Naive thymus-derived CD8-positive, alpha-beta T cell (primary cell): ENCODE measurements around the gene MCRIP1. TPM values are rescaled to one million over a fixed set of nuclear protein-coding genes. Genes with fewer than 3 reads are reported as not detected.
A peak's percentile ranks its signal among the peaks of the same experiment; 100 is the strongest.

Experiments used
- ATAC-seq, 2 donors: fragments of 150-1000 bp; cut with Tn5 transposase in 1 of 2; sonication (Bioruptor Pico), chemical (Tn5 transposase) in 1 of 2; 1 replicate in 1 of 2; 2 replicates in 1 of 2; pipeline ENCODE4 v1.10.0; 2021; ENCODE audit warnings: mild to moderate bottlenecking in 2 of 2, moderate library complexity in 2 of 2
- POLR2A ChIA-PET: fragments of 350-600 bp; sonication (Branson Sonifier 250); formaldehyde crosslinking; loops from one replicate; lab custom pipeline; 2021; ENCODE audit warnings: antibody characterized with exemption; lab: Charles Lee
- DNase-seq, 10 donors: peaks; one replicate each; pipeline versions ENCODE4 v3.0.0 to v3.0.0-alpha.2; 2020 to 2022
- H3K27ac Mint-ChIP-seq, 10 donors: one replicate each; pipeline ENCODE4 v1.8.0; 2020 to 2022; ENCODE audit warnings: mild to moderate bottlenecking in 10 of 10, mixed read lengths in 10 of 10, moderate library complexity in 4 of 10, inconsistent platforms in 1 of 10
- H3K27me3 Mint-ChIP-seq, 5 donors: one replicate each; pipeline ENCODE4 v1.8.0; 2021 to 2022; ENCODE audit warnings: mixed read lengths in 5 of 5
- H3K36me3 Mint-ChIP-seq, 3 donors: one replicate each; pipeline ENCODE4 v1.8.0; 2020 to 2022; ENCODE audit warnings: mixed read lengths in 3 of 3, mild to moderate bottlenecking in 2 of 3, inconsistent platforms in 1 of 3
- H3K4me1 Mint-ChIP-seq, 4 donors: one replicate each; pipeline ENCODE4 v1.8.0; 2021 to 2022; ENCODE audit warnings: mixed read lengths in 4 of 4
- H3K4me3 Mint-ChIP-seq, 10 donors: one replicate each; pipeline ENCODE4 v1.8.0; 2020 to 2022; ENCODE audit warnings: mild to moderate bottlenecking in 10 of 10, mixed read lengths in 10 of 10, moderate library complexity in 6 of 10, inconsistent platforms in 1 of 10
- H3K9me3 Mint-ChIP-seq, 9 donors: one replicate each; pipeline ENCODE4 v1.8.0; 2020 to 2022; ENCODE audit warnings: mixed read lengths in 9 of 9, mild to moderate bottlenecking in 3 of 9, inconsistent platforms in 1 of 9, moderate library complexity in 1 of 9
- polyA plus RNA-seq, 3 donors: library from polyadenylated mRNA; unstranded; fragments of 300-500 nt; fragmentation: Illumina TruSeq; gene quantifications; one replicate each; pipeline ENCODE4 v1.2.3, GENCODE V29; 2021
- total RNA-seq, 8 experiments: library from RNA in 2 of 8; stranded (reverse) in 2 of 8; gene quantifications; one replicate each; pipeline ENCODE4 v1.2.3 and lab custom pipeline; 2021 to 2026

The MCRIP1 gene
- total and polyA plus RNA-seq, 5 experiments from 2014 or later, result 49.5 to 61.8 (median 58.4) TPM

DNA sequence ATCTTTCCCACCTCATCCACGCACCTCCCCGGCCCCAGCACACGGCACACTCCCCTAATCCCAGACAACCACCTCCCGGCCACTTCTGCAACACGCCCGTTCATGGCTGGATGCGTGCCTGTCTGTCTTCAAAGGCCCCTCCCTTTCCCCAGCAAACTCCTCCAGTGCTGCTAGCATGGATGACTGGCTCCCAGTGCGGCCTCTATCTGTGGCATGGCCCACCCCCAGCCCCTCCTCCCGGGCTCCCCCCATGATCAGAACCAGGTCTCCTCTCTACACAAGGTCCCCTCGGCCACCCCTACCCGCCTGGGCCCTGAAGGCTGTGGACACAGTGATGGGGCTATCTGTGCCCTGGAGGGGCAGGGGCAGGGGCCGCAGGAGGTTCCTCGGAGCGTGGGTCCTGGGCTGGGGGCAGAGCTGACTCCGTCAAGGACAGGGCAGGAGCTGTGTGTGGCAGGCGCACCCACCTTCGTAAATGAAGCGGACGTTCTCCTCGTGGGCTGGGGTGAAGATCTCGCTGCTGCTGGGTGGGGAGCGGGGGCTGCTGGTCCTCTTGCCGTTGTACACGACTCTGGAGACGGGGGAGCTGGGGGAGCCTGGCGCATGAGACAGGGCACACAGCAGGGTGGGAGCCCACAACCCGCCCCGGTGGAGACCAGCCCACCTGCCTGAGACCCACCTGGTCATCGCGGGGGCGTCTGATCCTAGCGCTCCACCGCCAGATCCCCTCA, 9.1 kb downstream of the MCRIP1 start:
- H3K27me3 Mint-ChIP-seq, result no peaks in the 10 kb centered on the region
- POLR2A ChIA-PET, result interaction anchor here (2.4 kb wide), 1 partner anchor 9 kb away, joined by 5 read pairs; the partner anchor contains the start of gene MCRIP1
- no peak overlapping the region for H3K4me3 Mint-ChIP-seq
- no peaks in the 10 kb centered on the region for H3K9me3 Mint-ChIP-seq
- peak overlapping the region in 1 of 10 donors; percentile 56 for H3K27ac Mint-ChIP-seq
- H3K36me3 Mint-ChIP-seq, result peaks cover 0 to 10% (median 0%) of the 10 kb centered on the region in 3 donors
- no peak for ATAC-seq
- peaks cover 7 to 13% (median 9%) of the 10 kb centered on the region in 4 donors for H3K4me1 Mint-ChIP-seq
- no peak for DNase-seq

DNA sequence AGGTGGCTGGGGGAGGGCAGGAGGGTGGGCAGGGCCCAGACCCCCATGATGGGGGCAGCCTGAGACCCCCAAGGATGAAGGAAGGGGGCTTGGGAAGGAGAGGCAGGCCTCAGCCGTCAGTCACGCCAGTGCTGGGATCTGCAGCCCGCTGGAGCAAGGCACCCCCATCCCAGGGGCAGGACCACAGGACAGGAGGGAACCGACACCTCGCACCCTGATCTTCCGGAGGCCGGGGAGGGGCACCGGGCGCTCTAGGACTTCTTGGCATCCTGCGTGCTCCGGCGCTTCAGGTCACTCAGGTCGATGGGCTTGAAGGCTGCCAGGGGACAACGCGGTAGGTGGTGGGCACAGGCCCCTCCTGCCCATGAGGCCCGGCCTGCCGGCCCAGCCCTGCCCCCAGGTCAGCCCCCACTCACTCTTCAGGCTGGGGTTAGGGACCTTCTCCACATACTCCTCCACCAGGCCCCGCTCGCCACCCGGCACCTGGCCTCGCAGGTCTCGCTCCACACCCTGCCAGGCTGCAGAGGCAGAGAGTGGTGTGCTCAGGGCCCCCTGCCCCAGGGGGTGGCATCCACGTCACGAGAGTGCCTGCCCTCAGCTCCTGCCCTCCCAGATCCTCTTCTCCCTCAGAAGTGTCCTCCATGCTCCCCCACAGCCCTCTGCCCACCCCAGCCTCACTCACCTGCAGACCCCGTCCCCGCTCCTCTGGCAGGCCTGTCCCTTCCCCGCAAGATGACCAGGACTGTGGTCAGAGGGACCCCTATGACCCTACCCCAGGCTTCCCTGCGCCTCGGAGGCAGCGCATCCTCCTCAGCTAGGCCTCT, 9.9 kb downstream of the MCRIP1 start:
- peak overlapping the region in 1 of 10 donors; percentile 56 for H3K27ac Mint-ChIP-seq
- H3K36me3 Mint-ChIP-seq, result peaks cover 0 to 10% (median 0%) of the 10 kb centered on the region in 3 donors
- no peak overlapping the region for H3K4me3 Mint-ChIP-seq
- H3K27me3 Mint-ChIP-seq, result no peaks in the 10 kb centered on the region
- POLR2A ChIA-PET, result interaction anchor here (2.4 kb wide), 1 partner anchor 10 kb away, joined by 5 read pairs; the partner anchor contains the start of gene MCRIP1
- no peaks in the 10 kb centered on the region for H3K9me3 Mint-ChIP-seq
- H3K4me1 Mint-ChIP-seq, result peaks cover 2 to 10% (median 6%) of the 10 kb centered on the region in 4 donors
- no peak for ATAC-seq
- DNase-seq, result no peak

DNA sequence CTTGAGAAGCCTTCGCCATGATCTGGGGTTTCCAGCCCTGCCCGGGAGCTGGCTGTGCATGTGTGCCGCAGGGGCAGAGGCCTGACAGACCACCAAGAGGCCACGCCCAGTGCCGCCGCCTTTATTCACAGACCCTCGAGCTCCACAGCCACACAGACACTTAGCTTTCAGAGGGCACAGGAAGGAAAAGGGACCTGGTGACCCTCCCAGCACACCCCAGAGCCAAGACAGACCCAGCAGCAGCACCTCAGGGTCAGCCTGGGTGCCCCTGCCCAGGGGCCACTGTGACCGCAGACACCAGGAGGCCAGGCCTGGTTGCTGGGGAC, 10.8 kb downstream of the MCRIP1 start:
- H3K27ac Mint-ChIP-seq, result peak overlapping the region in 1 of 10 donors; percentile 64
- H3K27me3 Mint-ChIP-seq, result peaks cover 0 to 5% (median 2%) of the 10 kb centered on the region in 5 donors
- POLR2A ChIA-PET, result no interaction called here

DNA sequence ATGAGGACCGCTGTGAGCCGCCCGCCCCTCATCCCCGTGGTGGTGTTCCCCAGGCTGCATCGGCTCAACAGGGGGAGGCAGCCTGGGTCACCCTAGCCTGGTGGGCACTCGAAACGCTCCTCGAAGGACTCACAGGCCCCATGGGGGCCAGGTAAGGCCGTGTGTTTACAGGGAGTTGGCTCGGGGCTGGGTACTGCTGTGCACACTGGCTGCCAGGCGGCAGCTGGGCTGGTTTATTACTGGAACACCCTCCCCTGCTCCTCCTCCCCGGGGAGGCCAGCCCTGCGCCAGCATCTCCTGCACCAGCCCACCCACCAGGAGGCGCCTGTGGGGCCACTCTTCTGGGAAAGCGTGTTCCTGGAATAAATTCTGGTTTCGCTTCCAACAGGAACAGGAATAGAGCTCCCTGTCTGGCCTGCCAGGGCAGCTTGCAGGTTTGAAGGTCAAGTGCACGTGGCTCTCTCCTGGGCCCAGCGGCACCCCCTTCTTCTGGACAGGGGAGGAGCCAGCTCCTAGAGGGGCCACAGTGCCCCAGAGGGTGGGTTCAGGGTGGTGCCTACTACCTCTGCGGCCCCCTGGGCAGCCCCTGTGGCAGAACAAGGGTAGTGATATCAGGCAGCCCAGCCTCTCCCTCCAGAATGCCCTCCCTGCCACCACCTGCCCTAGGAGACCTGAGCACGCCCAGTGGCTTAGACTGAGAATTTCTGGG, 11.3 kb downstream of the MCRIP1 start:
- ATAC-seq (no peak), DNase-seq (no peak)
- Mint-ChIP-seq H3K4me1 (peaks cover 0 to 7% (median 6%) of the 10 kb centered on the region in 4 donors), H3K4me3 (no peak overlapping the region), H3K27ac (no peak overlapping the region), H3K27me3 (peaks cover 0 to 8% (median 3%) of the 10 kb centered on the region in 5 donors), H3K9me3 (no peaks in the 10 kb centered on the region), H3K36me3 (peaks cover 0 to 10% (median 0%) of the 10 kb centered on the region in 3 donors)
- POLR2A ChIA-PET, result no interaction called here

More for the DNA sequence above, 10.8 kb downstream of the MCRIP1 start:
- DNase-seq (no peak), ATAC-seq (no peak)
- Mint-ChIP-seq H3K4me1 (peaks cover 0 to 7% (median 6%) of the 10 kb centered on the region in 4 donors), H3K4me3 (no peak overlapping the region), H3K36me3 (peaks cover 0 to 10% (median 0%) of the 10 kb centered on the region in 3 donors), H3K9me3 (no peaks in the 10 kb centered on the region)

DNA sequence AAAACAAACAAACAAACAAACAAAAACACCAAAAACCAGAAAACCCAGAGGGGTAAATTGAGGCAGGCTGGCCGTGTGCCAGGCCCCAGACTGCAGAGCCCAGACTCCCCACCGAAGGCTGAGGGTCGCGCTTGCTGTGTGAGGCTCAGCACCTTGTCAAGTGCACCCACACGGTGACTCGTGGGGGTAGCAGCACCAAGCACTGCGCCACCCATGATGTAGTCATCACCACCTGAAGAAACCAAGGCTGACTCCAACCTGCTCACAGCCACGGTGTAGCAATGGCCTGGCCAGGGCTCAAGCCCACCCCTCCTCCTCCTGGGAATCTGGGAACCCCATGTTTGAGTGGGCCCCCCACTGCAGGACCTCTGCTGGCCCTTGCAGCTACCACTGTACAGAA, 11.9 kb downstream of the MCRIP1 start:
- POLR2A ChIA-PET, result no interaction called here
- Mint-ChIP-seq H3K9me3 (no peaks in the 10 kb centered on the region), H3K4me3 (no peak overlapping the region), H3K27me3 (peaks cover 0 to 12% (median 5%) of the 10 kb centered on the region in 5 donors), H3K4me1 (peaks cover 0 to 6% (median 4%) of the 10 kb centered on the region in 4 donors), H3K27ac (peak overlapping the region in 1 of 10 donors; percentile 46), H3K36me3 (peaks cover 0 to 10% (median 0%) of the 10 kb centered on the region in 3 donors)
- no peak for ATAC-seq
- no peak for DNase-seq

DNA sequence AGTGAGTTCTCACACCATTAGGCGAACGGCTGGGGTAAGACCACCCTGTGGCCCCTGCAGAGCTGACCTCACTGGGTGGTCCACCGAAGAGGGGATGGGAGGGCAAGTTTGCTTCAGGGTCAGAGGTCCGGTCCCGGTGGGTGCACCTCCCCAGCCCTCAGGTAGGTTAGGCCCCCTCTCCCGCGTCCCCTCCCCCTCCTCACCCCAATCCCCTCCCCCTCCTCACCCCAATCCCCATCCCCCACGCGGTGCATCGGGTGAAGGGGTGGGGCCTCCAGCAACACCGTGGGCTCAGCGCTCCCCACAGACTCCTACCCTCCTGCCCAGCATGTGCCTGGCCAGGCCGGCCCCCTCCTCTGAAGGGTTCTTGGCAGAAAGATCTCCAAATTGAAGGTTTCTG, 13.4 kb downstream of the MCRIP1 start:
- no peak for ATAC-seq
- Mint-ChIP-seq H3K27me3 (peaks cover 0 to 14% (median 6%) of the 10 kb centered on the region in 5 donors), H3K9me3 (no peaks in the 10 kb centered on the region), H3K27ac (no peak overlapping the region), H3K4me3 (no peak overlapping the region), H3K36me3 (peaks cover 0 to 6% (median 0%) of the 10 kb centered on the region in 3 donors), H3K4me1 (peaks cover 0 to 2% (median under 1%) of the 10 kb centered on the region in 4 donors)
- POLR2A ChIA-PET, result no interaction called here
- no peak for DNase-seq

DNA sequence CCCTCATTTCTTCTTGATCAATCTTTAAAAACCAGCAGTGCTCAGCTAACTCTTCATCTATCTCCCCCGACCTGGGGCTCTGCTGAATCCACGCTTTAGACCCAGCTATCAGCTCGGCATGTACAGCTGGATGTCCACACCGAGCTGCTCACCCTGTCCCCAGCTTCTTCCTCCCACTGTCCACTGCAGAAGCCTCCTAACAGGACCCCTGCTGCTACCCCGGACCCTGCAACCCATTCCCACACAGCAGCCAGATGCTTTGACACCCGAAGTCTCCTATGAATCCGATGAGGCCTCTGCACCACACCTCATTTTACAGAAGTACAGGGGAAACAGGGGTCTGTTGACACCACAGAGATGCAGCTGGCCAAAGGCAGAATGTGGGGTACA, 15.3 kb downstream of the MCRIP1 start:
- Mint-ChIP-seq H3K9me3 (no peaks in the 10 kb centered on the region), H3K36me3 (peaks cover 0 to 2% (median 0%) of the 10 kb centered on the region in 3 donors), H3K4me1 (peaks cover 0 to 1% (median 0%) of the 10 kb centered on the region in 4 donors), H3K27me3 (peaks cover 0 to 14% (median 6%) of the 10 kb centered on the region in 5 donors), H3K4me3 (no peak overlapping the region), H3K27ac (no peak overlapping the region)
- ATAC-seq (no peak), DNase-seq (no peak)
- POLR2A ChIA-PET, result no interaction called here

DNA sequence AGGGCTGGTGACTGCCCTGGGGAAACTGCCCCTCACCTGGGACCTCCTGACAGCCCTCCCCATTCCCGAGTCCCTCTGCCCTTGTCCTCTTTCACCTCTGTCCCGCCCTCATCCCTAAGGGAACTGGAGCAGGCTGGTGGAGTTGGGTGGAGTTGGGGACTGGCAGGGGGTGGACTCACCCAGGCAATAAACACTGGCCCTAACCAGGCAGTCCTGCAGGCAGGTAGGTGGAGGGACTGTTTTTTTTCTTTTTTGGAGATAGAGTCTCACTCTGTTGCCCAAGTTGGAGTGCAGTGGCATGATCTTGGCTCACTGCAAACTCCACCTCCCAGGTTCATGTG, 17.5 kb downstream of the MCRIP1 start:
- Mint-ChIP-seq H3K27ac (no peak overlapping the region), H3K36me3 (no peaks in the 10 kb centered on the region), H3K27me3 (peaks cover 0 to 15% (median 6%) of the 10 kb centered on the region in 5 donors), H3K4me1 (no peaks in the 10 kb centered on the region), H3K4me3 (no peak overlapping the region), H3K9me3 (no peaks in the 10 kb centered on the region)
- DNase-seq (no peak), ATAC-seq (no peak)
- POLR2A ChIA-PET, result no interaction called here

DNA sequence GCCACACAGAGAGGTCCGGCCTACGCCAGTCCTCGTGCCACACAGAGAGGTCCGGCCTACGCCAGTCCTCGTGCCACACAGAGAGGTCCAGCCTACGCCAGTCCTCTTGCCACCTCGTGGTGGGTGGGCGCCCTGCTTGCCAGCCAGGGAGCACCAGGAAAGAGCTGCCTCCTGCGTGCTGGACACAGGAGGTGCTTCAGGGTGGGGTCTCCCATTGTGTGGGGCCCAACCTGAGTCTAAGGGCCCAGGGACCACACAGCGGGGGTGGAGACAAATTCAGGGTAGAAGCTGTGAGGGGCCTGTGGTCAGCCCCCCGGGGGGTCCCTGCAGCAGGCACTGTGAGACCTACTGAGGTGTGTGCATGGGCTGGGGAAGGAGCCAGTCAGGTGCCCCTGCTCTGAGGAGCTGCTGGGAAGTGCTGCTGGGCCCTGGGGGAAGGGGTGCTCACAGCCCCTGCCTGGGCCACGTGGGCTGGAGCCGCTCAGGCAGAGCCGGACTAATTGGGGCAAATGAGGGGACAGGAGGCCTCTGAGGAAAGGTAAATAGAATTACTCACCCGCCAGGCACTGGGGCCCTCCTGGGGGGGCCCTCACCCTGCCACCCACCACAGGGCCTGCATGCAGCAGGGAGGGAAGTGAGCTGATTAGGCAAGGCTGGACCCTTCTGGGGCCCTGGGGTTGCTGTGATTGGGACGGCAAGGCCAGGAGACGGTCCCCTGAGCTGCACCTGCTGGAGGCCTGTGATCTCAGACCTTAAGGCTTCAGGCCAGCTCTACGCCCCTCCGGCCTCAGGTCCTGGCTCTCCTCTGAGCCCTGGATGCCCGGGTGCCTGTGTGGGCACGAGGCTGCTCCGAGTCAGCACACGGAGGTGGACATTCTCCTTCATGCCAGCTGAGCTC, 18.1 kb downstream of the MCRIP1 start:
- no peak overlapping the region for H3K27ac Mint-ChIP-seq
- DNase-seq (no peak), ATAC-seq (no peak)
- POLR2A ChIA-PET, result no interaction called here
- no peak overlapping the region for H3K4me3 Mint-ChIP-seq
- no peaks in the 10 kb centered on the region for H3K4me1 Mint-ChIP-seq
- no peaks in the 10 kb centered on the region for H3K9me3 Mint-ChIP-seq
- H3K36me3 Mint-ChIP-seq, result no peaks in the 10 kb centered on the region
- H3K27me3 Mint-ChIP-seq, result peaks cover 3 to 20% (median 6%) of the 10 kb centered on the region in 5 donors

DNA sequence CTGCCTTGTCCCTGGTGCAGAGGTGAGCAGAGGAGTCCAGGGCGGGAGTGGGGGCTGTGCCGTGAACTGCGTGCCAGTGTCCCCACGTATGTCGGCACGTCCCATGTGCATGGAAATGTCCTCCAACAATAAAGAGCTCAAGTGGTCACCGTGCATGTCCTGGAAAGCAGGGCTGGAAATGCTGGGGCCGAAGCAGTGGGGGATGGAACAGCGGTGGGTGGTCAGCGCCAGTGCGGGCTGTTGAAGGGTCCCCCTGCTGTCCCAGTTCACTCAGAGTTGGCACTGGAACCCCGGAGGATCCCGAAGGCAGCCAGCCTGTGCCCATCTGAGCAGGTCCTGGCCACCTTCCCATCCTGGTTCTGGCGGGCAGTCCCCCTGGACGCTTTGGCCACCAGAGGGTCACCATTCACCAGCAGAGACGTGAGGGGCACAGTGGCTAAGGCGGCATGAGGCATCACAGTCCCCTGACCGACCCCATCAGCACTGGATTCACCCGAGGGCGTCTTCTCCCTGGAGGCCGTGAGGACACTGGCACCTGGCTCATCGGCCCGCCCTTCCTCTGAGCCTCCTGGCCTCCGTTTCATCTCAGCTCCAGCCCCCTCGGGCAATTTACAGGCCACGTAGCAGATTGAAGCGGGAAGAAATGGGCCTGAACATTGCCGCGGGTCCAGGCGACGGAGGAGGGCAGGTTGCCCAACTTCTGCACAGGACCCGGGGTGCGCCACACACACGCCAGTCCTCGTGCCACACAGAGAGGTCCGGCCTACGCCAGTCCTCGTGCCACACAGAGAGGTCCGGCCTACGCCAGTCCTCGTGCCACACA, 19.0 kb downstream of the MCRIP1 start:
- POLR2A ChIA-PET, result no interaction called here

DNA sequence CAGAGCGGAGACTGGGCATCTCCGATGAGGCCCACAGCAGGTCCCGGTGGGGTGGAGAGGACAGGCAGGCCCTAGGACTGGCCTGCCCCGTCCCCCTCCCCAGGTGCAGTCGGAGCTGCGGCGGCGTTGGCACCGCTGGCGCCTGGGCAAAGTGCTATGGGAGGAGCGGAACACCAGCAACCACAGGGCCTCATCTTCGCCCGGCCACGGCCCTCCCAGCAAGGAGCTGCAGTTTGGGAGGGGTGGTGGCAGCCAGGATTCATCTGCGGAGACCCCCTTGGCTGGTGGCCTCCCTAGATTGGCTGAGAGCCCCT, 19.8 kb downstream of the MCRIP1 start:
- ATAC-seq, result no peak
- POLR2A ChIA-PET, result no interaction called here
- no peak overlapping the region for H3K27ac Mint-ChIP-seq
- H3K4me3 Mint-ChIP-seq, result no peak overlapping the region
- H3K9me3 Mint-ChIP-seq, result peaks cover 0 to 3% (median 0%) of the 10 kb centered on the region in 9 donors
- H3K36me3 Mint-ChIP-seq, result no peaks in the 10 kb centered on the region
- no peak for DNase-seq
- H3K4me1 Mint-ChIP-seq, result peaks cover 0 to 2% (median 0%) of the 10 kb centered on the region in 4 donors
- H3K27me3 Mint-ChIP-seq, result peaks cover 6 to 33% (median 23%) of the 10 kb centered on the region in 5 donors

More for the DNA sequence above, 19.0 kb downstream of the MCRIP1 start:
- Mint-ChIP-seq H3K4me3 (no peak overlapping the region), H3K27me3 (peaks cover 6 to 29% (median 15%) of the 10 kb centered on the region in 5 donors), H3K9me3 (peaks cover 0 to 2% (median 0%) of the 10 kb centered on the region in 9 donors), H3K36me3 (no peaks in the 10 kb centered on the region), H3K4me1 (peaks cover 0 to under 1% (median 0%) of the 10 kb centered on the region in 4 donors), H3K27ac (no peak overlapping the region)
- DNase-seq (no peak), ATAC-seq (no peak)
